ENCODE results near the gene THRB. TPM values are rescaled to one million over a fixed set of nuclear protein-coding genes. Genes with fewer than 3 reads are reported as not detected.

Gene THRB
- total and polyA plus RNA-seq, 9 of the 15 experiments (the other 6 are each of a cell fraction or from before 2014, with no cell fraction given) = 1.7 to 14.9 (median 6.9) TPM

DNA sequence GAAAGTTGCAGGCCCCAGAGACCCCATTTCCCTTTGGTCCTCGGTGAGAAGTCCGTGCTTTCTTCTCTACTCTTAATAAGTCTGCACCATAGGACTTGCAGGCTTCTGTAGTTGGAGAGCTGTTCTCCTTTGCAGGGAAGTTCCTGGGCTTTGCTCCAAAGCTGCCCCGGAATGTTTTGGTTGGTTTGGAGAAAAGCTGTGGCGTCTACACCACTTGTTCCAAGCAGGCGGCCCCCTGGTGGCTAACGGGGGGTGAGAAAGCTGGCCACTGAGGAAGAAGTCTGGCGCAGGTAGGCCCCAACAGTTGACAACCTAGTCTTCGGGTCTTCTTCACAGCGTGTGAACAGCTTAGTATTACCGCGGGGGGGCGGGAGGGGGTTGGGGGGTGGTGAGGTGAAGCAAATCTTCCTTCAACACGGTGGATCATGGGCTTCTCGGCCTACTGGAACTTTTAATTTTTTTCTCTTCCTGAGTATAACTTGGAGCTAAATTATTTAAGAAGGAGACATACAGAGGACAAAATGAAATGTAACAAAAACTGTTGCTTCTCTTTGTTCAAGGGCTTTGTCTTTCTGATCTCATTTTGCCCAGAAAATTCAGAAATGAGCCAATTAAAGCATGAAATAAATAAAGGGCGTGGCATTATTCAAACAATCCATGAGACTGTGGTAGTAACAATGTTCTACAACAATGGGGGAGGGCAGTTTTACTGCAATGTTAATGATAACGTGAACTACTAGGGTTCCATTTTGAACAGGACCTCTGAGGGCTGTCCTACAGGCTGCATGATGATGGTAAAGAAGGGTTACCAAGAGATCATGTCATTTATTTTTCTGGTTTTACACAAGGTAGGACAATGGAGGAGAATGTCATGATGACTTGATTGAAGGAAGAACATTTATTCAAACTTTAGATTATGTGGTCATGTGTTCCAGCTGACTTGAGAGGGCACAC is 2.2 kb upstream of the THRB start:
- peak; percentile 56 for FAIRE-seq
- no peaks in the 10 kb centered on the region for H3K36me3 ChIP-seq (ENCODE audit: control insufficient read depth, insufficient read depth, low read length)
- H3K27ac ChIP-seq (ENCODE audit: extremely low read depth, low read depth, low read length) = peak overlapping the region; percentile 75
- H3K9ac ChIP-seq (ENCODE audit: insufficient read depth in 1 of 2, low read depth in 2 of 2, low read length in 2 of 2) = peak overlapping the region; percentile 8 to 77; a peak in 3 of 4 replicates
- H3K4me3 ChIP-seq = no peak overlapping the region
- peak; percentile 67 to 92 (median 76) for DNase-seq (ENCODE audit: extremely low read depth in 1 of 4, low spot score in 3 of 4)
- H3K4me2 ChIP-seq (ENCODE audit: insufficient read depth, low read length) = peak overlapping the region; percentile 93
- peaks cover 19 to 22% of the 10 kb centered on the region in 2 experiments; a peak in 4 of 5 replicates for H3K4me1 ChIP-seq (replicated peaks in 1 of 2; ENCODE audit: control insufficient read depth in 2 of 2, insufficient read depth in 2 of 2, low read length in 2 of 2)
- no TSS peak for BruUV-seq (replicated peaks)
- POLR2A ChIA-PET = interaction anchor here (0.5 to 2.5 kb wide), 15 partner anchors 9 to 432 kb away, joined by 3 to 19 read pairs (median 3); no protein-coding TSS in a partner anchor
- H3K79me2 ChIP-seq (ENCODE audit: control insufficient read depth, insufficient read depth, low read length) = peaks cover 28% of the 10 kb centered on the region
- in situ Hi-C loops (cut with MboI) (loop anchor here (5.0 kb wide), 2 partner anchors 85 to 235 kb away; no protein-coding TSS in a partner anchor), intact Hi-C loops (cut with micrococcal nuclease) (loop anchor here (1.0 to 10.0 kb wide), 5 partner anchors 24 to 582 kb away; partner anchors contain the start of genes NKIRAS1 and RPL15)
- H3K9me1 ChIP-seq (ENCODE audit: control insufficient read depth, insufficient read depth, low read length) = no peaks in the 10 kb centered on the region
- WGBS (ENCODE audit: insufficient coverage, low coverage, missing lambda C conversion rate) = 8% methylated on average over 16 of the region's 16 CpGs
- H3K27me3 ChIP-seq (ENCODE audit: control insufficient read depth in 2 of 2, insufficient read depth in 2 of 2, low read length in 2 of 2) = no peaks in the 10 kb centered on the region
- peak; percentile 58 for ATAC-seq
- H4K20me1 ChIP-seq (replicated peaks; ENCODE audit: control insufficient read depth, insufficient read depth, low read length) = no peaks in the 10 kb centered on the region
- H2AFZ ChIP-seq (ENCODE audit: low read depth, low read length) = peak overlapping the region; percentile 95
- CTCF ChIA-PET (ENCODE audit: low intra/inter-chr PET ratio) = interaction anchor here (1.1 to 1.8 kb wide), 2 partner anchors 22 to 232 kb away, joined by 3 to 8 read pairs; no protein-coding TSS in a partner anchor
- H3K9me3 ChIP-seq (replicated peaks; ENCODE audit: control insufficient read depth, insufficient read depth, low read depth, low read length) = no peaks in the 10 kb centered on the region
- TF ChIP-seq NR2F6 (CRISPR knock-in tag; IDR thresholded peaks at IDR 0.05) = no peak
- 0 out of 2 replicates have a peak, but pooled peaks have one; percentile 14 for TF ChIP-seq HCFC1 (IDR thresholded peaks at IDR 0.05; ENCODE audit: low read depth, low read length)
- TF ChIP-seq CREBBP (IDR thresholded peaks at IDR 0.05; ENCODE audit: low read depth, low read length) = no peak
- TF ChIP-seq POLR2H (tag; IDR thresholded peaks at IDR 0.05; ENCODE audit: low read depth) = no peak
- no peak for TF ChIP-seq TAF9B (IDR thresholded peaks at IDR 0.05; ENCODE audit: partially characterized antibody)
- TF ChIP-seq, protein P1, sequence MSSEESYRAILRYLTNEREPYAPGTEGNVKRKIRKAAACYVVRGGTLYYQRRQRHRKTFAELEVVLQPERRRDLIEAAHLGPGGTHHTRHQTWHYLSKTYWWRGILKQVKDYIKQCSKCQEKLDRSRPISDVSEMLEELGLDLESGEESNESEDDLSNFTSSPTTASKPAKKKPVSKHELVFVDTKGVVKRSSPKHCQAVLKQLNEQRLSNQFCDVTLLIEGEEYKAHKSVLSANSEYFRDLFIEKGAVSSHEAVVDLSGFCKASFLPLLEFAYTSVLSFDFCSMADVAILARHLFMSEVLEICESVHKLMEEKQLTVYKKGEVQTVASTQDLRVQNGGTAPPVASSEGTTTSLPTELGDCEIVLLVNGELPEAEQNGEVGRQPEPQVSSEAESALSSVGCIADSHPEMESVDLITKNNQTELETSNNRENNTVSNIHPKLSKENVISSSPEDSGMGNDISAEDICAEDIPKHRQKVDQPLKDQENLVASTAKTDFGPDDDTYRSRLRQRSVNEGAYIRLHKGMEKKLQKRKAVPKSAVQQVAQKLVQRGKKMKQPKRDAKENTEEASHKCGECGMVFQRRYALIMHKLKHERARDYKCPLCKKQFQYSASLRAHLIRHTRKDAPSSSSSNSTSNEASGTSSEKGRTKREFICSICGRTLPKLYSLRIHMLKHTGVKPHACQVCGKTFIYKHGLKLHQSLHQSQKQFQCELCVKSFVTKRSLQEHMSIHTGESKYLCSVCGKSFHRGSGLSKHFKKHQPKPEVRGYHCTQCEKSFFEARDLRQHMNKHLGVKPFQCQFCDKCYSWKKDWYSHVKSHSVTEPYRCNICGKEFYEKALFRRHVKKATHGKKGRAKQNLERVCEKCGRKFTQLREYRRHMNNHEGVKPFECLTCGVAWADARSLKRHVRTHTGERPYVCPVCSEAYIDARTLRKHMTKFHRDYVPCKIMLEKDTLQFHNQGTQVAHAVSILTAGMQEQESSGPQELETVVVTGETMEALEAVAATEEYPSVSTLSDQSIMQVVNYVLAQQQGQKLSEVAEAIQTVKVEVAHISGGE (CRISPR knock-in tag; IDR thresholded peaks at IDR 0.05) = 0 out of 6 replicates have a peak, but pooled peaks of 1 of the 3 experiments have one; percentile 5
- TF ChIP-seq, protein P2, sequence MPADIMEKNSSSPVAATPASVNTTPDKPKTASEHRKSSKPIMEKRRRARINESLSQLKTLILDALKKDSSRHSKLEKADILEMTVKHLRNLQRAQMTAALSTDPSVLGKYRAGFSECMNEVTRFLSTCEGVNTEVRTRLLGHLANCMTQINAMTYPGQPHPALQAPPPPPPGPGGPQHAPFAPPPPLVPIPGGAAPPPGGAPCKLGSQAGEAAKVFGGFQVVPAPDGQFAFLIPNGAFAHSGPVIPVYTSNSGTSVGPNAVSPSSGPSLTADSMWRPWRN (IDR thresholded peaks at IDR 0.05; ENCODE audit: low read depth) = no peak
- TF ChIP-seq, protein P3, sequence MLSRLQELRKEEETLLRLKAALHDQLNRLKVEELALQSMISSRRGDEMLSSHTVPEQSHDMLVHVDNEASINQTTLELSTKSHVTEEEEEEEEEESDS (CRISPR knock-in tag; IDR thresholded peaks at IDR 0.05) = no peak
- no peak for TF ChIP-seq RBM25 (IDR thresholded peaks at IDR 0.05; ENCODE audit: low read depth, low read length, severe bottlenecking)
- TF ChIP-seq NFE2L1 (tag; IDR thresholded peaks at IDR 0.05; ENCODE audit: borderline replicate concordance, low read depth) = no peak
- TF ChIP-seq SOX6 (IDR thresholded peaks at IDR 0.05) = no peak
- no peak for TF ChIP-seq ZNF282 (CRISPR knock-in tag; IDR thresholded peaks at IDR 0.05)
- TF ChIP-seq, protein P4, sequence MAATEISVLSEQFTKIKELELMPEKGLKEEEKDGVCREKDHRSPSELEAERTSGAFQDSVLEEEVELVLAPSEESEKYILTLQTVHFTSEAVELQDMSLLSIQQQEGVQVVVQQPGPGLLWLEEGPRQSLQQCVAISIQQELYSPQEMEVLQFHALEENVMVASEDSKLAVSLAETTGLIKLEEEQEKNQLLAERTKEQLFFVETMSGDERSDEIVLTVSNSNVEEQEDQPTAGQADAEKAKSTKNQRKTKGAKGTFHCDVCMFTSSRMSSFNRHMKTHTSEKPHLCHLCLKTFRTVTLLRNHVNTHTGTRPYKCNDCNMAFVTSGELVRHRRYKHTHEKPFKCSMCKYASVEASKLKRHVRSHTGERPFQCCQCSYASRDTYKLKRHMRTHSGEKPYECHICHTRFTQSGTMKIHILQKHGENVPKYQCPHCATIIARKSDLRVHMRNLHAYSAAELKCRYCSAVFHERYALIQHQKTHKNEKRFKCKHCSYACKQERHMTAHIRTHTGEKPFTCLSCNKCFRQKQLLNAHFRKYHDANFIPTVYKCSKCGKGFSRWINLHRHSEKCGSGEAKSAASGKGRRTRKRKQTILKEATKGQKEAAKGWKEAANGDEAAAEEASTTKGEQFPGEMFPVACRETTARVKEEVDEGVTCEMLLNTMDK (IDR thresholded peaks at IDR 0.05; ENCODE audit: borderline replicate concordance, insufficient read depth, low read depth, low read length, poor library complexity, severe bottlenecking) = peak; percentile 94

All from K562 (cell line).